CD4-positive, alpha-beta T cell treated with Interferon alpha-2 for 1 hour (primary cell): ENCODE data around the gene HCST.
"Not testable (repeated sequence)": the region's sequence is repeated elsewhere in the genome, so short reads cannot be mapped to it uniquely, and the experiment has no call there.

Experiments
- DNase-seq, 2 donors: peaks; one replicate each; pipeline ENCODE4 v3.0.0-alpha.2; 2020 to 2022

The HCST gene

GRCh38 chr19:35907377-35907745 lies 5.0 kb downstream of the HCST start:
- DNase-seq, result no peak

GRCh38 chr19:35908010-35908441 lies 5.7 kb downstream of the HCST start, which contains the start of gene TYROBP:
TYROBP (minus strand) TSS chr19:35908295; CDS start chr19:35908228, 67 bp downstream.
- DNase-seq, result peak in 1 of 2 donors; percentile 36

- peak; percentile 50 to 89 for DNase-seq
Observed at GRCh38 chr19:35908973-35909683, 6.8 kb downstream of the HCST start.

GRCh38 chr19:35909684-35910035 lies 7.3 kb downstream of the HCST start:
- no peak for DNase-seq

GRCh38 chr19:35910355-35910754 lies 8.0 kb downstream of the HCST start:
- not testable (repeated sequence) for DNase-seq

GRCh38 chr19:35911173-35911572 lies 8.8 kb downstream of the HCST start:
- DNase-seq, result no peak

GRCh38 chr19:35911790-35912189 lies 9.5 kb downstream of the HCST start:
- DNase-seq, result peak in 1 of 2 donors; percentile 30

- no peak for DNase-seq
Observed at GRCh38 chr19:35913589-35913988, 11.3 kb downstream of the HCST start.

- no peak for DNase-seq
Observed at GRCh38 chr19:35915443-35915842, 13.1 kb downstream of the HCST start.

GRCh38 chr19:35919306-35919705 lies 17.0 kb downstream of the HCST start:
- DNase-seq, result no peak

GRCh38 chr19:35921012-35921411 lies 18.7 kb downstream of the HCST start:
- no peak for DNase-seq

GRCh38 chr19:35925501-35925900 lies 23.2 kb downstream of the HCST start:
- DNase-seq, result no peak

GRCh38 chr19:35928507-35928906 lies 26.2 kb downstream of the HCST start:
- DNase-seq, result peak in 1 of 2 donors; percentile 52

- peak in 1 of 2 donors; percentile 76 for DNase-seq
Observed at GRCh38 chr19:35929876-35930275, 27.5 kb downstream of the HCST start.

GRCh38 chr19:35931161-35931873 lies 29.0 kb downstream of the HCST start:
- peak; percentile 100 for DNase-seq

GRCh38 chr19:35931874-35932202 lies 29.5 kb downstream of the HCST start:
- no peak for DNase-seq

- DNase-seq, result no peak
Observed at GRCh38 chr19:35932291-35932936, 30.1 kb downstream of the HCST start.

GRCh38 chr19:35935911-35936737 lies 33.8 kb downstream of the HCST start, which contains the start of gene LRFN3:
LRFN3 (plus strand) TSS chr19:35936374; CDS start chr19:35939426, 3,052 bp downstream.
- DNase-seq, result peak; percentile 23 to 58

GRCh38 chr19:35936738-35937268 lies 34.5 kb downstream of the HCST start:
- DNase-seq, result no peak

- DNase-seq, result no peak
Observed at GRCh38 chr19:35937345-35938281, 35.3 kb downstream of the HCST start.
